AG08395 (cell line): ENCODE measurements around the gene PBX3.
A peak's percentile ranks its signal among the peaks of the same experiment; 100 is the strongest.

Experiments
- DNase-seq: peaks from one replicate; pipeline ENCODE4 v3.0.0; 2012; ENCODE audit warnings: mixed read lengths, low spot score

PBX3 gene

GRCh38 chr9:125747053-125747764, at the start of gene PBX3:
PBX3 (plus strand) TSS chr9:125747373.
- peak; percentile 35 for DNase-seq

DNA sequence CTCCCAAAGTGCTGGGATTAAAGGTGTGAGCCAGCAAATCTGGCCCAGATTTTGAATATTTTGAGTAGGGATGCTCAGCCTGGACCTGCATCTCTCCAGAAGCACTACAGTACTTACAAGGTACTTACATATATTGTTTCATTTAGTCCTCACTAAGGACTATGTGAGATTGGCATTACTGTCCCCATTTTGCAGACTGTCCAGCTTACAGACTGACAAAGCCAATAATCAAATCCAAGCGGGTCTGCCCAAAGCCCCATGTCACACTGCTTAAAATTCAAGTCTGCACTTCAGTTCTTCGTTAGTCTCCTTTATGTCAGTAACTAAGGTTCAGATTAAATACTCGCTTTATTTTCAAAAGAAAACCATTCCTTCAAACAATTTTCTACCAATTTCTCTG, 47.3 kb upstream of the PBX3 start:
- DNase-seq: no peak

DNA sequence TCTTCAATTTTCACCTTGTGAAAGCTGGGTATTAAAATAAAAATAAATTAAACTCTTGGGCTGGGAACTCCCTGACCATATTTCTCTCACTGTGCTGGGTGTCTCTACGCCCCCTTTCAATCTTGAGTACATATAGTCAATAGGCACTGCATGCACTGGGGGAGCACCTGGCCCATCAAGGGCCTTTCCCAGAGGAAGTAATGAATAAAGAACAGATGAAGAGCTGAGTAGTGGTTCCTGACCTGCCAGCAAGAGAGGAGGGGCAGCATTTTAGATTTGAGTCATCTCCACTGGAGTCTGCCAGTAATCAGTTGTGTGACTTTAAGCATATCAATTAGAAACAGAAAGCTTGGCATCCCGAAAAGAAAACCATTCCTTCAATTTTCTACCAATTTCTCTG, 46.4 kb upstream of the PBX3 start:
- DNase-seq: peak; percentile 24

DNA sequence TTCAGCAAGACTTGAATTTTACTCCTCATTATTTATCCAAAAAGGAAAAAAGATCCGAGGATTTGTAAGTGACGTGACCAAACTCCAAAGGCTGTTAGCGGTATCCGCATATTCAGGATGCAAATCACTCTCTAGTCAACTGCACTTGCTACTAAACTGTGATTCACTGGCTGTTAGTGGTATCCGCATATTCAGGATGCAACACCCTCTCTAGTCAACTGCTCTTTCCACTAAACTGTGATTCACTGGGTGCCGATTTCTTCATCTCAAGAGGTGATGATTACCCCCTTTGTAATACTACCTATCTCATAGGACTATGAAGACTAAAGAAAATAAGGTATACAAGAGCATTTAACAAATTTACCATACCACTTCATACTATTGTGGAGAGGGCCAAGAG, 45.8 kb upstream of the PBX3 start:
- DNase-seq: peak; percentile 72

GRCh38 chr9:125703662-125704061, 43.5 kb upstream of the PBX3 start:
- no peak for DNase-seq

GRCh38 chr9:125705893-125706292, 41.3 kb upstream of the PBX3 start:
- no peak for DNase-seq

GRCh38 chr9:125706651-125707471, 40.3 kb upstream of the PBX3 start, which contains the start of gene MAPKAP1:
MAPKAP1 (minus strand) TSS chr9:125707208; CDS start chr9:125672574, 34,634 bp downstream.
- peak; percentile 99 for DNase-seq

GRCh38 chr9:125707472-125707804, 39.7 kb upstream of the PBX3 start:
- no peak for DNase-seq

DNA sequence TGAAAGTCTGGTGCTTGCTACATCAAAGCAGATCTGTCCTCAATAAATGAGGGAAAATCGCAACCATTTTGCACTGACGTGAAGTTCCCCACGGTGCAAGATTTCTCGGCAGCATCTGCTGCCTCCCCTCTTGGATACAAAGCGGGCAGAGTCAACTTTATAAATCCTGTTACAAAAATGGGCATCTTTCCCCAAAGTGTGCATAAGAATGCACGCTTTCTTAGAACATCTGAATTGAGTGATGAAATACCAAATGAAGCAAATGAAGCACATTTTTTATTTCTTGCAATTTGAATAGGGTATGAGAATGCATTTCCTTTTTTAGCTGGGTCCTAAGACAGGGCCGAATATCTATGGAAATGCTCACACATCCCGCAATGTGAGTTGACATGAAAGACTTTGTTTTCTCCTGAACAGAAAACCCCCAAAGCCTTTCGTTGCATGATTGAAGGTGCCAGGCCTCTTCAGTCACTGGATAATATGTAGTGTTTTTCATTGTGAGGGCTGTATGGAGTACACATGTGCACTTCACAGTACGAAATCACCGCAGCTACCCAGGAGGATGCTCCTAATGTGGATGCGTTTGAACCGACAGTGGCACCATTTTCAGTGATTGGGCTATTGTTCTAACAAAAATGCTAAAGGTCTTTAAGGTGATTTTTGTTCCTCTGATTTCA, 20.6 kb upstream of the PBX3 start:
- DNase-seq: no peak

DNA sequence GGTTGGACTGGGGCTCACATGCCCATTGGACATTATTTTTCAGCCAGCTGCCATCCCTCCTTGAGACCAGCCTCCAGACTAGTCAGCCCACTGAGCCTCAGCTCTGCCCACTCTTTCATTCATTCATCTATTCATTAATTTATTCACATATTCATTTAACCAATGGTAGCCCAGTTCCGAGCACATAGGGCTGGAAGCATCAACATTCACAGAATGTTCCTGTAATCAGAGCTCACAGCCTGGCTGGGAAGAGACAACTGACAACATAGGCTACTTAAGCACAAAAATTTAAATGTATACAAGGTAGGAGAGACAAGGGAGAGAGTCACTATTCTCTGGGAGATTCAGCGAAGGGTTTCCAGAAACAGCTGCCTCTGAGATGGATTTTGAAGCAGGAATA, 17.0 kb upstream of the PBX3 start:
- no peak for DNase-seq

GRCh38 chr9:125732562-125732961, 14.6 kb upstream of the PBX3 start:
- DNase-seq: no peak

GRCh38 chr9:125739436-125739835, 7.7 kb upstream of the PBX3 start:
- DNase-seq: no peak

- no peak for DNase-seq
These were observed 4.5 kb upstream of the PBX3 start for GRCh38 chr9:125742657-125743056.

GRCh38 chr9:125743682-125744428, 3.3 kb upstream of the PBX3 start:
- DNase-seq: peak; percentile 74

DNA sequence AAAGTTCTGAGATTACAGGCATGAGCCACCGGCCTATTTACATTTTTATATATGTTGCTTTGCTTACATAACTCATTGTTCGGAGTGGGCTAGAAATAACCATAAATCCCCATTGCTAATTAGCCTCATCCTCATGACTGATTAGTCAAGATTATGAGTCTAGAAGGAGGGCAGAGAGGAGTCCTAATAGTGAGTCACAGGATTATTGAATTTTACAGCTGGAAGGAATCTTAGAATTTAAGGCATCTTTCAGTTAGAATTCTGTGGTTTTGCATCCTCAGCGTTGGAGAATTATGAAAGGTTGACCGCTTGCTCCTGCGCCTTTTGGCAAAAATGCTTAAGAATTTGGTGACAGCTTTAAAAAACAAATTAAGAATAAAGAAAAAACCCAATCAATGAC, 2.6 kb upstream of the PBX3 start:
- DNase-seq: peak; percentile 75

- no peak for DNase-seq
These were observed 2.2 kb upstream of the PBX3 start for GRCh38 chr9:125745018-125745417.

DNA sequence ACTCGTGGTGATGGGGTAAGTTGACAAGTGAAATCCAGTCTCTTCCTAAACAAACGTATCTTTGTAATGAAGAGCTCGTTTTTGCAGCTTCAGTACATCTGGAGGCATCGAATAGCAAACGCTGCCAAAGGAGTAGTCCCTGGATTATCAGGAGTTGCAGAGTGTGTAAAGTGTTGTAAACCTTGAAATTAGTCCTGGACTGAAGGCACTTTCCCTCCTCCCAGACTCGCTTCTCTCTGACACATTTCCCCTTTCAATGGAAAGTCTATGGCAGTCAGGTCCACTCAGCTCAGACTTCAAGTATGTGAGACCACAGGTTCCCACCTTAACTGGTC, 1.5 kb upstream of the PBX3 start:
- no peak for DNase-seq

DNA sequence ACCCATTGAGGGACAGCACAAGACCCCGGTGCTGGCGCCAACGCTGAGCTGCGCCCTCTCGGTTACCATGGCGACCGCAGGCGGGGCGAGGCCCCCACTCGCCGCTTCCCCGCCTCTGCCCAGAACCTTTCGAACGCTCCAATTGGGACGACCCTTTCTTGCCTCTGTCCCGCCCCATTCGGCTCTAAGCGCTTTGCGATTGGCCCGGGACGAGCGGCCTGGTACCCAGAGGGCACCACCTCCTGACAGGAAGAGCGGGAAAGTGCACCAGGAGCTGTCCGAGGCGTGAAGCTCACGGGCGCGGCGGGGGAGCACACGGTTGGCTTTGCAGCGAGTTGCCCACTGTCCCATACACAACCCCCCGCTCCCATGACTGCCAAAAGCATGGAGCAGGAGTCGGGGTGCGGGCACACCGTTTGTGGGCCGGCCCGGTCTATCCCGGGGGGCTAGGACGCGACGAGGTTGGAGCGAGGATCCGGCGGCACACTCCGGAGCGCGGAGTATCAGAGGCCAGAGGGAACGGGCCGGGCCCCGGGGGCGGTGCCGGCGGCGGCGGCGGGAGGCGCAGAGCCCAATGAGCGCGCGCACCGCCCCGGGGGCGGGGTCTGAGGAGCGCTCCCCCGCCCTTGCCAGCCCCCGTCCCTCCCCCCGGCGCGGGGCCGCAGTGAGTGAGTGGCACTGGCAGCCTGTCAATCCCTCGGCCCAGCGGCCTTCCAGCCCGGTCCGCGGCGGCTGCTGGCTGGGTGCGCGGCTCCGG, 978 bp upstream of the PBX3 start:
- peak; percentile 92 for DNase-seq

DNA sequence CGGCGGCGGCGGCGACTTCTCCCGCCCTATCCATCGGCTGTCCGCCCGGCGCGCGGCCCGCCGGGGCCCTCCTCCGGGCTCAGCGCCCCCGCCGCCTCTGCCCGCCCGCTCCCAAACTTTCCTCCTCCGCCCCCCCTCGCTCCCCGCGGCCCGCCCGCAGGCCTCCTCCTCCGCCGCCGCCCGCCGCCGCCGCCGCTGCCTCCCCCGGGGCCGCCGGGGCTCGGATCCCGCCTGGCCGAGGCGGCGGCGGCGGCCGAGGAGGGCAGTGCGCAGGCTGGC, 460 bp upstream of the PBX3 start:
- no peak for DNase-seq

GRCh38 chr9:125747765-125748445, 732 bp downstream of the PBX3 start:
- DNase-seq: peak; percentile 25

DNA sequence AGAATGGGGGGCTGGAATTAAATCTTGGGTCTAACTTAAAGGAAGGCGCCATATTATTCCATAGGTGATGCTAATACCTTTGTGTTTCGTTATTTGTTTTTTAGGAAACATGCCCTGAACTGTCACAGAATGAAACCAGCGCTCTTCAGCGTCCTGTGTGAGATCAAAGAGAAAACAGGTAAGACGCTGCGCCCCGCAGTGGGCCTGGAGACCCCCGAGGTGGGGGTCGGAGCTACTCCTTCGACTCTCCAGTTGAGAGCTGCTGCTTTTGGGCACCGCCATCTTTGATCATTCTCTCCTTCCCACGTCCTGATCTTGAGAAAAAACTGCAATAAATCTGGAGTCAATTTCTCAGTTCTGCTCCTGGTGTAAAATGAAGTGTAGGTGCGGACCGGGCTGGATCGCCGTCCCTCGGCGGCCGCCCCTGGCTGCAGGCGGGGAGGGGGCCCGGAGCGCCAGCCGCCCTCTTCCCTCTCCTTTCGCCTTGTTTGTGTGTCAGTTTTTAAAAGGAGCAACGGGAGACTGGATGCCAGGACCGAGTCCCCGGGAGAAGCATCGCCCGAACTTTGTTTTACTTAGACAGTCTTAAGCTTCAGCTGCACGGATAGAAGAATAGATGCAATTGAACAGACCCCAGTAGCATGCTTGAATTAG, 1.4 kb downstream of the PBX3 start:
- no peak for DNase-seq
